IMR-90 (cell line): Measurements from ENCODE around the gene OSBPL9.

Experiments used
- CTCF ChIP-seq: conservative IDR thresholded peaks from 2 replicates; pipeline ENCODE4 v1.5.1; 2012; ENCODE audit warnings: mild to moderate bottlenecking, low read depth, low read length, improper control_type of control experiment
- ELK1 ChIP-seq: fragments of 150-350 bp; IDR thresholded peaks from 2 replicates; pipeline ENCODE4 v1.6.1; 2016; ENCODE audit warnings: low read depth, mild to moderate bottlenecking, low read length, moderate library complexity, borderline replicate concordance
- MXI1 ChIP-seq: IDR thresholded peaks from 2 replicates; pipeline ENCODE4 v1.6.1; 2012; ENCODE audit warnings: low read depth, mild to moderate bottlenecking, low read length, moderate library complexity, borderline replicate concordance
- POLR2A ChIP-seq: IDR thresholded peaks from 2 replicates; pipeline ENCODE4 v1.6.1; 2012; ENCODE audit warnings: mild to moderate bottlenecking, low read depth, low read length
- RAD21 ChIP-seq: IDR thresholded peaks from 2 replicates; pipeline ENCODE4 v1.6.1; 2012; ENCODE audit warnings: low read length, improper control_type of control experiment
- USF2 ChIP-seq: fragments of 150-350 bp; IDR thresholded peaks from 2 replicates; pipeline ENCODE4 v1.6.1; 2017; ENCODE audit warnings: mild to moderate bottlenecking, antibody characterized with exemption, low read length, low read depth

GRCh38 chr1:51572365-51572764, 44.5 kb upstream of the OSBPL9 start:
- TF ChIP-seq CTCF (no peak), POLR2A (no peak), ELK1 (no peak), USF2 (no peak), RAD21 (no peak), MXI1 (no peak)
